HG03159 (cell line): Measurements from ENCODE around the gene TMIGD2.
"Not testable (repeated sequence)": the region's sequence is repeated elsewhere in the genome, so short reads cannot be mapped to it uniquely, and the experiment has no call there.

Experiments used
- ATAC-seq: cut with Tn5 transposase; IDR thresholded peaks from one replicate; pipeline ENCODE4 v1.9.1; 2021; ENCODE audit warnings: mild to moderate bottlenecking, moderate library complexity; ENCODE audit not compliant: unreplicated experiment

Gene TMIGD2, protein sequence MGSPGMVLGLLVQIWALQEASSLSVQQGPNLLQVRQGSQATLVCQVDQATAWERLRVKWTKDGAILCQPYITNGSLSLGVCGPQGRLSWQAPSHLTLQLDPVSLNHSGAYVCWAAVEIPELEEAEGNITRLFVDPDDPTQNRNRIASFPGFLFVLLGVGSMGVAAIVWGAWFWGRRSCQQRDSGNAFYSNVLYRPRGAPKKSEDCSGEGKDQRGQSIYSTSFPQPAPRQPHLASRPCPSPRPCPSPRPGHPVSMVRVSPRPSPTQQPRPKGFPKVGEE

DNA sequence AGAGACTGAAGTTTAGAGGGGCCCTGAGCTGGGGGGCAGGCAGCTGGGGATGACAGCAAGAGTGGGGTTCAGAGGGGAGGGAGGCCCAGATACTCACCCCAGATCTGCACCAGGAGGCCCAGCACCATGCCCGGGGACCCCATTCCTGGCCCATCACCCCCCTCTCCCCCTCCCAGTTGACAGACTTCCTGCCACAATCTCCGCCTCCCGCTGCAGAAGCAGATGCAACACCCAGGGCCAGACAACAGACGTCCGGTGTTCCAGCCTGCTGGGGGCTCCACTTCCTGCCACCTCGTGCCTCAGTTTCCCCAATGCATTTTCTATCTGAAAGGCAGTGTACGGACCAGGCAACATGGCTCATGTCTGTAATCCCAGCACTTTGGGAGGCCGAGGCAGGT, at the start of gene TMIGD2:
Gene TMIGD2 (minus strand): TSS at position 147 of the 398 bp plus-strand sequence. CDS start 4 bp downstream, at position 143.
- no peak for ATAC-seq

DNA sequence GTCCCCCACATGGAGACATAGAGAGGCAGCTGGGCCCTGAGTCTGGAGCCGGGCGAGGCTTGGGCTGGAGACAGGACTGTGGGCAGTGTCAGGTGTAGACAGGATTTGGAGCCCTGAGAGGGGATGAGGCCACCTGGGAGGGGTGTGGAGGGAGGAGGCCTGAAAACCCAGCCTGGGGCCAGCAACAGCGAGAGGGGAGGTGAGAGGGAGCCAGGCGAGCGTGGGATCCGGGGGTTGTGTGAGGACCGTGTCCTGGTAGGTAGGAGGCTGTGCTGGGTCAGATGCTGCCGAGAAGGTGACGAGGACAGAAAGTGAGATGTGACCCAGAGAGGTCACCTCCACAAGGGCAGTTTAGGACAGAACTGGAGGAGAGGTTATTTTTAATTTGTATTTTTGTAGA, 48.5 kb upstream of the TMIGD2 start:
- ATAC-seq: no peak

GRCh38 chr19:4350111-4350510, 47.9 kb upstream of the TMIGD2 start:
- no peak for ATAC-seq

DNA sequence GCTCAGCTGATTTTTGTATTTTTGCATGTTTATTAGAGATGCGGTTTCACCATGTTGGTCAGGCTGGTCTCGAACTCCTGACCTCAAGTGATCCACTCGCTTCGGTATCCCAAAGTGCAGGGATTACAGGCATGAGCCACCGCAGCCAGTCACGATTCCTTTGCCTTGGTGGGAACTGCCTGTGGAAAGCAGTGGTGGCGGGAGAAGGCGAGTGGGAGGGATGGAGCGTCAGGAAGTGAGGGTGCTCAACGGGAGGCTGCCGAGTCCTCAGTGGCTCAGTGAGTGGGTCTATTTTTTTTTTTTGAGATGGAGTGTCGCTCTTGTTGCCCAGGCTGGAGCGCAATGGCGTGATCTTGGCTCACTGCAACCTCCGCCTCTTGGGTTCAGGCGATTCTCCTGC, 47.0 kb upstream of the TMIGD2 start:
- not testable (repeated sequence) for ATAC-seq

- ATAC-seq: no peak
These were observed 45.3 kb upstream of the TMIGD2 start for GRCh38 chr19:4347521-4347920.

- ATAC-seq: no peak
These were observed 43.8 kb upstream of the TMIGD2 start for GRCh38 chr19:4346020-4346383.

GRCh38 chr19:4345342-4346019, 43.3 kb upstream of the TMIGD2 start:
- no peak for ATAC-seq

GRCh38 chr19:4343370-4344307, 41.5 kb upstream of the TMIGD2 start, which contains the start of gene MPND:
Gene MPND, plus strand, starts transcription at chr19:4343562. Its CDS starts 32 bp downstream, at chr19:4343594.
- peak; percentile 56 for ATAC-seq

DNA sequence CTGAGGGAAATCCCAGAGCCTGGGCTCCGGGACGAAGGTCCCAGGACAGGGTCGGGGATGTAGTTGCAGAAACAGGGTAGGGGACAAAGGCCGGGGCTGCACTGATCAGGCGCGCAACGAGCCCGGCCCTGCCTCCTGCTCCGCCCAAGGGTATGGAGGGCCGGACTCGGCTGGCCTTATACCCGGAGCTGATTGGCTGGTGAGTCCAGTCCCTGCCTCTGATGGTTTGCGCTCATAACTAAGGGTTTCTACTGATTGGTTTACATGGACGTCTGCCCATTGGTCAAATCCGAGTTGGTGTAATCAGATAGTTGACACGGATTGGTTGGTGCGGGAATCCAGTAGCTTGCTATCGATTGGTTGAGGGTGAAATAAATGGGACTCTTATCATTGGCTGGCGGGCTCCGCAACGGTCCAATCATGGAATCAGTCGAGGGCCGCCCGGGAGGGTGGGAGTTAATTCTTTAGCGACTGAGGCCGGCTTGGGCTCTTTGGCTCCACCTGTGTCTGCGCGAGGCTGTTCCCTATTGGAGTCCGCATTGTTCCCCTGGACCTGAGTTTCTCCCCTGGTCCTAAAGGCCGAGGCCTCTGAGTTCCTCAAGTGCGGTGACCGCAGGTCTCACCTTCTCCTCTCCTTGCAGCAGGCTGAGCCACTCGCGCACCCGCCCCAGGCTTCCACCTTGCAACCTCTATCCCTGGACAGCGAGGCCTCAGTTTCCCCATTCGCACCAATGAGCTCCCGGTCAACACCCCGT, 40.6 kb upstream of the TMIGD2 start:
- peak; percentile 85 for ATAC-seq

DNA sequence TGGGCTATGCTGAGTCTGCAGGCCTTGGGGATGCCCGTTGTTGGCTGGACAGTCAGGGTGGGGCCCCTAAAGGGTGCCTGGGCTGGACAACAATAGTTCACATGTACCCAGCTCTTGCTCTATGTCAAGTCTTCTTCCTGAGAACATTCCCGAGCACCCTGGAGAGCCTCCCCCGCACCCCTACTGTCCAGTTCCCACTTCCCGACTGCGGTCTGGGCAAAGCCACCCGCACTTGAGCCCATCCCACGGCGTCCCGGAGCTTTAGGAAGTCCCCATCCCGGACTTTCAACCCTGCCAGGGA, 40.1 kb upstream of the TMIGD2 start:
- no peak for ATAC-seq

DNA sequence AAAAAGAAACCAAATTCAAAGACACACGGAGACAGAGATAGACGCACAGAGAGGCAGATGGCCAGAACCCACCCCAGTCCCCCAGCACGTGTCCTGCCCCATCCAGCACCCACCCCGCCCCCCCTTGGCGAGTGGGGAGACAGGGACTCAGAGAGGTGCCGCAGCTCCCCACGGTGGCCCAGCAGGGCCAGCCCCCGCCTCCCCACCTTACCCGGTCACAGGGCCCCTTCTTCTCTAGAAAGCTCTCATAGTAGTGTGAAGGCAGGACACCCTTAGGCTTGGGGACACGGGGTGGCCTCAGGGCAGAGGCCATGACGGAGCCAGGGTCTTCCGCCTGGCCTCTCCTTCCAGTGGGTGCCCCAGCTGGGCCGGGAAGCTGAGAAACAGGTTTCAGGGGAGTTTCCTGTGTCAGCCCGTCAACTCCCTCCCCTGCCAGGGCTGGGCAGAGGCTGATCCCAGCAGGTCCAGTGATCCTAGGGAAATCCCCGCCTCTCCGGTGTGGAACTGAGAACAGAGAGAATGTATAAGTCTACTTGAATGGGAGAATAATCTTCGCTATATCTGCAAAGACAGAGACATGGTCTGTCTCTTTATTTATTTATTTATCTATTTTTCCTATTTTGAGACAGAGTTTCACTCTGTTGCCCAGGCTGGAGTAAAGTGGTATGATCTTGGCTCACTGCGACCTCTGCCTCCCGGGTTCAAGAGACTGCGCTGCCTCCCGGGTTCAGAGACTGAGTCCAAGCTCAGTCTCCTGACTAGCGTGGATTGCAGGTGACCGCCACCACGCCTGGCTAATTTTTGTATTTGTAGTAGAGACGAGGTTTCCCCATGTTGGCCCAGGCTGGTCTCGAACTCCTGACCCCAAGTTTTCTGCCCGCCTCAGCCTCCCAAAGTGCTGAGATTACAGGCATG, 36.5 kb upstream of the TMIGD2 start, which contains the start of gene STAP2:
Gene STAP2 (minus strand): TSS at position 387 of the 915 bp plus-strand sequence. CDS start 74 bp downstream, at position 313.
- ATAC-seq: no peak

DNA sequence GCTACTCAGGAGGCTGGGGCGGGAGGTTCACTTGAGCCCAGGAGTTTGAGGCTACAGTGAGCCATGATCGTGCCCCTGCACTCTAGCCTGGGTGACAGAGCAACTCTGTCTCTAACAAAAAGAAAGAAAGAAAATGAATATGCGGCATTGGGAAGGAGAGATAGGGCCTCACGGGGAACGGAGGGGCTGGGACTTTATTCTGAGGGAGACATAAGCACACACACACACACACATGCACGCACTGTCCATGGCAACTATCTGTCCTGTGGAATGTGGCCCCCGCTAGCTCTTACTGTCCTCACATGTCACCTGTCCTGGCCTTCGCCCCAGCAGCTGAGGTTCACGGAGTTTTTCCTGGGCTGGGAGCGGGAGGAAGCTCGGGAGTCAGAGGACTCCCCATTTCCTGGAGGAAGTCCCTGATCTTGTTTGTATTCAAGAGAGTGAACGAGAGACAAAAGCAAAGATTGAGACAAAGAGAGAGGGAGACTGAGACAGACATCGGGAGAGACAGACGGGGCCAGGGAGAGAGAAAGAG, 35.8 kb upstream of the TMIGD2 start:
- no peak for ATAC-seq

DNA sequence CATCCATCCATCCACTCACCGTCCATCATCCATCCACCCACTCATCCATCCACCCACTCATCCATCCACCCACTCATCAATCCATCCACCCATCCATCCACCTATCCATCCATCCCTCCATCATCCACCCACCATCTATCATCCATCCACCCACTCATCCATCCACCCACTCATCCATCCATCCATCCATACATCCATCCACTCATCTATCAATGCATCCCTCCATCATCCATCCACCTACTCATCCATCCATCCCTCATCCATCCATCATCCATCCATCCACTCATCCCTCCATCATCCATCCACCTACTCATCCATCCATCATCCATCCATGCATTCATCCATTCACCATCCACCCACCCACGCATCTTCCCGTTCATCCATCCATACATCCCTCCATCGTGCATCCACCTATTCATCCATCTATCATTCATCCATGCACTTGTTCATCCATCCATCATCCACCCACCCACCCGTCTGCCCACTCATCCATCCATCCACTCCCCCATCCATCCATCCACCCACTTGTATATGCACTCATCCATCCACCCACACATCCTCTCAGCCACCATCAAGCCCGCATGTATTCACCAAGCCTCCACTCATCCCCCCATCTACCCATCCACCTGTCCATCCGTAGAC, 32.9 kb upstream of the TMIGD2 start:
- no peak for ATAC-seq

- no peak for ATAC-seq
These were observed 27.7 kb upstream of the TMIGD2 start for GRCh38 chr19:4329858-4330257.

DNA sequence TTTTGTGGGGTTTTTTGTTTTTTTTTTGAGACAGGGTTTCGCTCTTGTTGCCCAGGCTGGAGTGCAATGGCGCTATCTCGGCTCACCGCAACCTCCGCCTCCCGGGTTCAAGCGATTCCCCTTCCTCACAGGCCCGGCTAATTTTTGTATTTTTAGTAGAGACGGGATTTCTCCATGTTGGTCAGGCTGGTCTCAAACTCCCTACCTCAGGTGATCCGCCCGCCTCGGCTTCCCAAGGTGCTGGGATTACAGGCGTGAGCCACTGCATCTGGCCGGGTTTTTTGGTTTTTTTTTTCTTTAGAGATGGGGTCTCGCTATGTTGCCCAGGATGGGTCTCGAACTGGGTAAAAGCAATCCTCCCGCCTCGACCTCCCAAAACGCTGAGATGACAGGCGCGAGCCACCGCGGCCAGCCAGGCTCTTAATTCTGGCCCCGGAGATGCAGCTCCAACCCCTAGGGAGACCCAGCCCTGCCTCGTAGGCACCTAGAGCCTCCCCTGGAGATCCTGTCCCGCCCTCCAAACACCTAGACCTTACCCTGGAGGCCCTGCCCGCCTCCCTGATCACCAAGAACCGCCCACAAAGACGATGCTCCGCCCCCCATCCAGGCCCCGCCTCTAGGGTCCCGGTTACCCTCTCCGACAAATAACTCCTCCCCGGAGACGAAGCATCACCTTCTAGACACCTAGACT, 26.9 kb upstream of the TMIGD2 start:
- ATAC-seq: not testable (repeated sequence)

GRCh38 chr19:4328243-4328990, 26.2 kb upstream of the TMIGD2 start:
- ATAC-seq: peak; percentile 74

DNA sequence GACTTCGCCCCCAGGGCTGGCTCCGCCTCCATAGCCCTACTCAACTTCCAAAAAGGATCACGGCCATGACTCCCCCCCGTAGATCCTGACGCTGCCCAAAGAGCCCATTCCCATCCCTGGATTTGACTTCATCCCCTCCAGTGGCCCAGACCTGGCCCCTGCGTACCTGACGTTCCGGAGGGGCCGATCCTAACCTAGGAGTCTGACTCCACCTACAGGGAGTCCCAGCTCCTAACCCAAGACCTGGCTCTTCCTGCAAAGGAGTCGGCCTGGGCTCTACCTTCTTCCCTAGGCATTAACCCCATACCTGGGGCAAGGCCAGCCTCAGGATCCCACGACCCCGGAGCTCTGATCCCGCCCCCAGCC, 25.7 kb upstream of the TMIGD2 start:
- ATAC-seq: peak; percentile 3
